GM10248 (cell line): ENCODE results near the gene TMEM167A.
"Not testable (repeated sequence)": the region's sequence is repeated elsewhere in the genome, so short reads cannot be mapped to it uniquely, and the experiment has no call there.

Experiments used
- CTCF ChIA-PET: fragments of 300-600 bp; sonication (Branson Sonifier 250); formaldehyde crosslinking; extraction: SDS; loops from one replicate; lab custom pipeline; 2021; ENCODE audit warnings: antibody characterized with exemption; lab: Yijun Ruan, JAX
- POLR2A ChIA-PET: fragments of 350-650 bp; sonication (Branson Sonifier 250); formaldehyde crosslinking; extraction: SDS; loops from one replicate; lab custom pipeline; 2020; ENCODE audit warnings: antibody characterized with exemption; lab: Yijun Ruan, JAX
- DNase-seq: peaks from one replicate; pipeline ENCODE4 v3.0.0; 2012; ENCODE audit errors: extremely low spot score
- TF ChIP-seq, protein P1 (sequence below): IDR thresholded peaks from 2 replicates; pipeline ENCODE4 v1.5.1; 2012; ENCODE audit warnings: mild to moderate bottlenecking, low read depth; ENCODE audit errors: extremely low read depth, missing control alignments, control extremely low read depth

TMEM167A gene

DNA sequence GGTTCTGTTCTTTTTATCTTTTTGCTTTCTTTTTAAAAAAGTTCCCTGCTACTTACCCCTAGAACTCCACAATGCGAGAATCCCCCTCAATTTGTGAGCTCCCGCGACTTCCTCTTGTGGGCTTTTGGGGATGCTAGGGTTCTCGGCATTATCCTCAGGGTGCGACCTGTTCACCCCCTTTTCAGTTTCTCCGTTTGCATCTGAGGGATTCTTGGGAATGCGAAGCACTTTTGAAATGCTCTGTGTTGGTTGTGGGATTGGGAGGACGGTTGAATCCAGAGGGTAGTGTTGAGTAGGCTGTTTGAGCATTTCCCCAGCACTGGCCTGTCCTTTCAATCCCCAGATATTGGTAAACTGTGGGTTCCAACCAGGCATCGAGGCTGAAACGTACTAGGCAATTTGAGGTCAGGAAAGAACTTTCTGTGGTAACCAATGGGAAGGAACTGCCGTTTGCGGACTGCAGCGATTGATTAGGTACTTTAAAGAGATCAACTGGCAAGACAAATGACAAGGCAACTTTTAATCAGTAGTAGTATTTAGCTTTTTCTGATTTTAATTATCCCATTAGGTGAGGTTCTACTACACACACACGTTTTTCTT lies 568 bp upstream of the TMEM167A start:
- TF ChIP-seq, protein P1, sequence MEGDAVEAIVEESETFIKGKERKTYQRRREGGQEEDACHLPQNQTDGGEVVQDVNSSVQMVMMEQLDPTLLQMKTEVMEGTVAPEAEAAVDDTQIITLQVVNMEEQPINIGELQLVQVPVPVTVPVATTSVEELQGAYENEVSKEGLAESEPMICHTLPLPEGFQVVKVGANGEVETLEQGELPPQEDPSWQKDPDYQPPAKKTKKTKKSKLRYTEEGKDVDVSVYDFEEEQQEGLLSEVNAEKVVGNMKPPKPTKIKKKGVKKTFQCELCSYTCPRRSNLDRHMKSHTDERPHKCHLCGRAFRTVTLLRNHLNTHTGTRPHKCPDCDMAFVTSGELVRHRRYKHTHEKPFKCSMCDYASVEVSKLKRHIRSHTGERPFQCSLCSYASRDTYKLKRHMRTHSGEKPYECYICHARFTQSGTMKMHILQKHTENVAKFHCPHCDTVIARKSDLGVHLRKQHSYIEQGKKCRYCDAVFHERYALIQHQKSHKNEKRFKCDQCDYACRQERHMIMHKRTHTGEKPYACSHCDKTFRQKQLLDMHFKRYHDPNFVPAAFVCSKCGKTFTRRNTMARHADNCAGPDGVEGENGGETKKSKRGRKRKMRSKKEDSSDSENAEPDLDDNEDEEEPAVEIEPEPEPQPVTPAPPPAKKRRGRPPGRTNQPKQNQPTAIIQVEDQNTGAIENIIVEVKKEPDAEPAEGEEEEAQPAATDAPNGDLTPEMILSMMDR, result no peak
- no peak for DNase-seq
- POLR2A ChIA-PET, result interaction anchor here (0.6 kb wide), 1 partner anchor 266 kb away, joined by 4 read pairs; no protein-coding TSS in a partner anchor
- CTCF ChIA-PET, result interaction anchor here (0.8 to 2.4 kb wide), 3 partner anchors 12 to 17 kb away, joined by 3 to 7 read pairs (median 4); no protein-coding TSS in a partner anchor

DNA sequence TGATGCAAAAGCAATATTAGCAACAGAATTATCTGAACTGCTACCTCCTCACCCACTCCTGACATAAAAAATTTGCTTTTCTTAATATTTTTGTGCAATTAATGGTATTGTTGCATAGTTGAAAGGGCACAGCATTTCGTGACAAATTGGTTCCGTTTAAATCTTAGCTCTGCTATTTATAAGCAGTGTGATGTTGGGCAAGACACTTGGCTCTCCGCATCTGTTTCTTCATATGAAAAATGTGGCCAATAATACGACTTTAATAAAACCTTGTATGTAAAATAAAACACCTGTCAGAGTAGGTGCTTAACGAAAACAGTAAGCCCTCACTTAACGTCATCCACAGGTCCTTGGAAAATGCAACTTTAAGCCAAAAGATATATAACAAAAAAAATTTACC lies 4.2 kb downstream of the TMEM167A start:
- ChIA-PET CTCF (no interaction called here), POLR2A (no interaction called here)
- DNase-seq, result no peak
- TF ChIP-seq, protein P1, result no peak

- DNase-seq, result no peak
- POLR2A ChIA-PET, result no interaction called here
- CTCF ChIA-PET, result no interaction called here
- TF ChIP-seq, protein P1, result no peak
Observed at GRCh38 chr5:83071286-83072051, 5.7 kb downstream of the TMEM167A start.

GRCh38 chr5:83069096-83069799 lies 7.9 kb downstream of the TMEM167A start:
- CTCF ChIA-PET, result no interaction called here
- POLR2A ChIA-PET, result no interaction called here
- TF ChIP-seq, protein P1, result no peak
- no peak for DNase-seq

DNA sequence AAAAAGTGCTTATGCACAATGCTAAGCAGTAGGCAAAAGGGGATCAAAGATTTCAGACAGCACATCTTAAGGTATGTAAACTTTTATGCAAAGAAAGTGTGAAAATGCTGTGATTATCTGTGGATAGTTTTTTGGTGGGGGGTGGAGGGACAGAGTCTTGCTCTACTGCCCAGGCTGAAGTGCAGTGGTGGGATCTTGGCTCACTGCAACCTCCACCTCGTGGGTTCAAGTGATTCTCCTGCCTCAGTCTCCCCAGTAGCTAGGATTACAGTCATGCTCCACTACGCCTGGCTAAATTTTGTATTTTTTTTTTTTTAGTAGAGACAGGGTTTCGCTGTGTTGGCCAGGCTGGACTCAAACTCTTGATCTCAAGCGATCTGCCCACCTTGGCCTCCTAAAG lies 9.8 kb downstream of the TMEM167A start:
- POLR2A ChIA-PET, DNase-seq, CTCF ChIA-PET: not testable (repeated sequence)

DNA sequence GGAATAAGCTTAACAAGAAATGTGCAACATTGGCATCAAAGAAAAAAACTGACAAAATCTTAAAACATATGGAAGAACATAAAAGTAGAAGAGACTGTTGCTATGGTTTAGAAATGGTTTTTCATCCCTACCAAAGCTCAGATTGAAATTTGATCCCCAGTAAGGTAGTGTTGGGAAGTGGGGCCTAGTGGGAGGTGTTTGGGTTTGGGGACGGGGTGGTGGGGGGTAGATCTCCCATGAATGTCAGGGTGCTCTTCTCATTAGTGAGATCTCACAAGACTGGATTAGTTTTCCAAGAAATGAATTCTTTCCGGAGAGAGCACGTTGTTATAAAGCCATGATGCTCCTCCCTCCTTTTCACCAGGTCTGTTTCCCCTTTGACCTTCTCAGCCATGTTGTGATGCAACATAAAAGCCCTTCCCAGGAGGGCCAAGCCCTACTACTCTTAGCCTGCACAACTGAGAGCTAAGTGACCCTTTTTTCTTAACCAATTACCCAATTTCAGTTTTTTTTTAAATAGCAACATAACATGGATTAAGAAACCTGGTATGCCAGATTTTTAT lies 10.6 kb downstream of the TMEM167A start:
- ChIA-PET CTCF (interaction anchor here (1.0 kb wide), 1 partner anchor 10 kb away, joined by 3 read pairs; no protein-coding TSS in a partner anchor), POLR2A (interaction anchor here (0.7 kb wide), 1 partner anchor 533 kb away, joined by 7 read pairs; no protein-coding TSS in a partner anchor)
- TF ChIP-seq, protein P1, result no peak
- DNase-seq, result no peak
